Measurements from ENCODE around the gene IRF4.

- no peak for TF ChIP-seq POLR2AphosphoS5 (IDR thresholded peaks at IDR 0.05)
- TF ChIP-seq CTCF (IDR thresholded peaks at IDR 0.05), result no peak
- no peak for TF ChIP-seq POLR2A (IDR thresholded peaks at IDR 0.05)
- TF ChIP-seq EP300 (IDR thresholded peaks at IDR 0.05), result no peak
Measured at GRCh38 chr6:358432-358831, 33.1 kb upstream of the IRF4 start.
